Ishikawa (cell line): ENCODE data around the gene PNPLA7.

Source experiments
- CREB1 ChIP-seq: IDR thresholded peaks from 2 replicates; pipeline ENCODE4 v1.6.1; 2012; ENCODE audit warnings: low read depth
- TCF12 ChIP-seq: IDR thresholded peaks from 2 replicates; pipeline ENCODE4 v1.6.1; 2012; ENCODE audit warnings: low read depth
- USF1 ChIP-seq: IDR thresholded peaks from 2 replicates; pipeline ENCODE4 v1.6.1; 2012

- TF ChIP-seq TCF12: no peak
- TF ChIP-seq CREB1: no peak
- no peak for TF ChIP-seq USF1
These were observed 69.2 kb downstream of the PNPLA7 start for GRCh38 chr9:137480686-137481683.
